Neural cell (in vitro differentiated cells): ENCODE measurements around the gene C1RL. TPM values are rescaled to one million over a fixed set of nuclear protein-coding genes. Genes with fewer than 3 reads are reported as not detected.

Experiments
- H2AFZ ChIP-seq: fragments of 200-600, 300-800 bp; sonication (generic), shearing (Covaris generic); 2 replicates; pipeline ENCODE4 v1.6.0; 2014; ENCODE audit warnings: low read depth, mild to moderate bottlenecking, antibody characterized with exemption, low read length, moderate library complexity
- H3F3A ChIP-seq: fragments of 200-600 bp; shearing (Covaris generic); 2 replicates; pipeline ENCODE4 v1.6.1; 2016; ENCODE audit warnings: mild to moderate bottlenecking, moderate library complexity, mixed read lengths, antibody characterized with exemption, low read length; ENCODE audit not compliant: insufficient read depth, poor library complexity, severe bottlenecking
- H3K27ac ChIP-seq: fragments of 200-600, 300-800 bp; sonication (generic), shearing (Covaris generic); 2 replicates; pipeline ENCODE4 v1.5.1; 2014; ENCODE audit warnings: mild to moderate bottlenecking, low read length, moderate library complexity
- H3K27me3 ChIP-seq: fragments of 300-800, 200-600 bp; sonication (generic), shearing (Covaris generic); 2 replicates; pipeline ENCODE4 v1.6.0; 2014; ENCODE audit warnings: mild to moderate bottlenecking, low read depth, low read length, moderate library complexity; ENCODE audit not compliant: insufficient read depth
- H3K36me3 ChIP-seq: fragments of 300-800, 200-600 bp; sonication (generic), shearing (Covaris generic); 2 replicates; pipeline ENCODE4 v1.5.1; 2014; ENCODE audit warnings: mild to moderate bottlenecking, antibody characterized with exemption, low read length, moderate library complexity; ENCODE audit not compliant: insufficient read depth
- H3K4me2 ChIP-seq: fragments of 300-800, 200-600 bp; sonication (generic), shearing (Covaris generic); 2 replicates; pipeline ENCODE4 v1.6.0; 2014; ENCODE audit warnings: mild to moderate bottlenecking, low read length
- H3K4me3 ChIP-seq: fragments of 300-800, 200-600 bp; sonication (generic), shearing (Covaris generic); 2 replicates; pipeline ENCODE4 v1.5.1; 2014; ENCODE audit warnings: mild to moderate bottlenecking, low read length, moderate library complexity
- H3K79me2 ChIP-seq: fragments of 200-600 bp; shearing (Covaris generic); replicated peaks from 2 replicates; pipeline ENCODE4 v1.6.0; 2014; ENCODE audit warnings: mild to moderate bottlenecking, low read length, moderate library complexity; ENCODE audit not compliant: insufficient read depth
- H3K9ac ChIP-seq: fragments of 300-800, 200-600 bp; sonication (generic), shearing (Covaris generic); 2 replicates; pipeline ENCODE4 v1.6.1; 2016; ENCODE audit warnings: mild to moderate bottlenecking, low read length, mixed read lengths
- H3K9me2 ChIP-seq: fragments of 200-600 bp; shearing (Covaris generic); 2 replicates; pipeline ENCODE4 v1.6.1; 2016; ENCODE audit warnings: mild to moderate bottlenecking, low read length, mixed read lengths; ENCODE audit not compliant: insufficient read depth
- H3K9me3 ChIP-seq: fragments of 200-600, 300-800 bp; sonication (generic), shearing (Covaris generic); 2 replicates; pipeline ENCODE4 v1.6.1; 2016; ENCODE audit warnings: mild to moderate bottlenecking, mixed run types, low read length, moderate library complexity, mixed read lengths
- H4K20me1 ChIP-seq: fragments of 200-600 bp; shearing (Covaris generic); 2 replicates; pipeline ENCODE4 v1.6.1; 2016; ENCODE audit warnings: mild to moderate bottlenecking, mixed run types; ENCODE audit not compliant: insufficient read depth
- EP300 ChIP-seq: fragments of 450-650 bp; conservative IDR thresholded peaks from 2 replicates; pipeline ENCODE4 v1.6.1; 2014; ENCODE audit warnings: antibody characterized with exemption, mild to moderate bottlenecking, moderate library complexity; ENCODE audit not compliant: poor library complexity, severe bottlenecking
- EZH2 ChIP-seq: fragments of 200-600, 300-800 bp; shearing (Covaris generic), sonication (generic); IDR thresholded peaks from 2 replicates; pipeline ENCODE4 v1.6.1; 2014; ENCODE audit warnings: antibody characterized with exemption, low read length, borderline replicate concordance, mild to moderate bottlenecking; ENCODE audit not compliant: insufficient read depth, poor library complexity, severe bottlenecking
- MXI1 ChIP-seq: fragments of 450-650 bp; conservative IDR thresholded peaks from 2 replicates; pipeline ENCODE4 v1.6.1; 2014; ENCODE audit warnings: antibody characterized with exemption, mild to moderate bottlenecking; ENCODE audit not compliant: poor library complexity, severe bottlenecking
- POLR2AphosphoS5 ChIP-seq: IDR thresholded peaks from 2 replicates; pipeline ENCODE4 v1.6.1; 2012
- RAD21 ChIP-seq: fragments of 450-650 bp; conservative IDR thresholded peaks from 2 replicates; pipeline ENCODE4 v1.6.1; 2014; ENCODE audit warnings: antibody characterized with exemption, mild to moderate bottlenecking, moderate library complexity
- SMC3 ChIP-seq: fragments of 450-650 bp; conservative IDR thresholded peaks from 2 replicates; pipeline ENCODE4 v1.6.1; 2014; ENCODE audit warnings: antibody characterized with exemption, mild to moderate bottlenecking, moderate library complexity; ENCODE audit not compliant: poor library complexity
- TAF1 ChIP-seq: IDR thresholded peaks from 2 replicates; pipeline ENCODE4 v1.6.1; 2012; ENCODE audit warnings: low read depth
- polyA plus RNA-seq: library from polyadenylated mRNA; depleted of rRNA; stranded (reverse); fragments of >200 nt; gene quantifications from 2 replicates; pipeline ENCODE4 v1.2.3, GENCODE V29; 2014
- TF ChIP-seq, protein P1 (sequence below): IDR thresholded peaks from 2 replicates; pipeline ENCODE4 v1.6.1; 2012; ENCODE audit warnings: borderline replicate concordance
- TF ChIP-seq, protein P2 (sequence below): fragments of 450-650 bp; IDR thresholded peaks from 2 replicates; pipeline ENCODE4 v1.5.1; 2014; ENCODE audit warnings: antibody characterized with exemption, mild to moderate bottlenecking, moderate library complexity; ENCODE audit not compliant: poor library complexity, severe bottlenecking

The C1RL gene
- polyA plus RNA-seq, 1 donor from 2014 or later = 2.8 TPM

GRCh38 chr12:7121324-7121723, 12.3 kb upstream of the C1RL start:
- Histone ChIP-seq H3K27me3 (no peaks in the 10 kb centered on the region), H3F3A (no peaks in the 10 kb centered on the region), H3K36me3 (no peaks in the 10 kb centered on the region), H4K20me1 (no peaks in the 10 kb centered on the region), H3K79me2 (no peaks in the 10 kb centered on the region), H3K4me3 (no peak overlapping the region), H2AFZ (no peak overlapping the region), H3K9me3 (no peaks in the 10 kb centered on the region), H3K4me2 (no peak overlapping the region), H3K27ac (no peak overlapping the region), H3K9me2 (no peaks in the 10 kb centered on the region), H3K9ac (no peak overlapping the region)
- TF ChIP-seq TAF1 (no peak), MXI1 (no peak), SMC3 (no peak), EP300 (no peak), EZH2 (no peak), POLR2AphosphoS5 (no peak), RAD21 (no peak)
- TF ChIP-seq, protein P1, sequence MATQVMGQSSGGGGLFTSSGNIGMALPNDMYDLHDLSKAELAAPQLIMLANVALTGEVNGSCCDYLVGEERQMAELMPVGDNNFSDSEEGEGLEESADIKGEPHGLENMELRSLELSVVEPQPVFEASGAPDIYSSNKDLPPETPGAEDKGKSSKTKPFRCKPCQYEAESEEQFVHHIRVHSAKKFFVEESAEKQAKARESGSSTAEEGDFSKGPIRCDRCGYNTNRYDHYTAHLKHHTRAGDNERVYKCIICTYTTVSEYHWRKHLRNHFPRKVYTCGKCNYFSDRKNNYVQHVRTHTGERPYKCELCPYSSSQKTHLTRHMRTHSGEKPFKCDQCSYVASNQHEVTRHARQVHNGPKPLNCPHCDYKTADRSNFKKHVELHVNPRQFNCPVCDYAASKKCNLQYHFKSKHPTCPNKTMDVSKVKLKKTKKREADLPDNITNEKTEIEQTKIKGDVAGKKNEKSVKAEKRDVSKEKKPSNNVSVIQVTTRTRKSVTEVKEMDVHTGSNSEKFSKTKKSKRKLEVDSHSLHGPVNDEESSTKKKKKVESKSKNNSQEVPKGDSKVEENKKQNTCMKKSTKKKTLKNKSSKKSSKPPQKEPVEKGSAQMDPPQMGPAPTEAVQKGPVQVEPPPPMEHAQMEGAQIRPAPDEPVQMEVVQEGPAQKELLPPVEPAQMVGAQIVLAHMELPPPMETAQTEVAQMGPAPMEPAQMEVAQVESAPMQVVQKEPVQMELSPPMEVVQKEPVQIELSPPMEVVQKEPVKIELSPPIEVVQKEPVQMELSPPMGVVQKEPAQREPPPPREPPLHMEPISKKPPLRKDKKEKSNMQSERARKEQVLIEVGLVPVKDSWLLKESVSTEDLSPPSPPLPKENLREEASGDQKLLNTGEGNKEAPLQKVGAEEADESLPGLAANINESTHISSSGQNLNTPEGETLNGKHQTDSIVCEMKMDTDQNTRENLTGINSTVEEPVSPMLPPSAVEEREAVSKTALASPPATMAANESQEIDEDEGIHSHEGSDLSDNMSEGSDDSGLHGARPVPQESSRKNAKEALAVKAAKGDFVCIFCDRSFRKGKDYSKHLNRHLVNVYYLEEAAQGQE = no peak
- TF ChIP-seq, protein P2, sequence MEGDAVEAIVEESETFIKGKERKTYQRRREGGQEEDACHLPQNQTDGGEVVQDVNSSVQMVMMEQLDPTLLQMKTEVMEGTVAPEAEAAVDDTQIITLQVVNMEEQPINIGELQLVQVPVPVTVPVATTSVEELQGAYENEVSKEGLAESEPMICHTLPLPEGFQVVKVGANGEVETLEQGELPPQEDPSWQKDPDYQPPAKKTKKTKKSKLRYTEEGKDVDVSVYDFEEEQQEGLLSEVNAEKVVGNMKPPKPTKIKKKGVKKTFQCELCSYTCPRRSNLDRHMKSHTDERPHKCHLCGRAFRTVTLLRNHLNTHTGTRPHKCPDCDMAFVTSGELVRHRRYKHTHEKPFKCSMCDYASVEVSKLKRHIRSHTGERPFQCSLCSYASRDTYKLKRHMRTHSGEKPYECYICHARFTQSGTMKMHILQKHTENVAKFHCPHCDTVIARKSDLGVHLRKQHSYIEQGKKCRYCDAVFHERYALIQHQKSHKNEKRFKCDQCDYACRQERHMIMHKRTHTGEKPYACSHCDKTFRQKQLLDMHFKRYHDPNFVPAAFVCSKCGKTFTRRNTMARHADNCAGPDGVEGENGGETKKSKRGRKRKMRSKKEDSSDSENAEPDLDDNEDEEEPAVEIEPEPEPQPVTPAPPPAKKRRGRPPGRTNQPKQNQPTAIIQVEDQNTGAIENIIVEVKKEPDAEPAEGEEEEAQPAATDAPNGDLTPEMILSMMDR = no peak

GRCh38 chr12:7120166-7120565, 11.2 kb upstream of the C1RL start:
- Histone ChIP-seq H3K9me3 (no peaks in the 10 kb centered on the region), H4K20me1 (no peaks in the 10 kb centered on the region), H2AFZ (no peak overlapping the region), H3K4me3 (no peak overlapping the region), H3K27me3 (no peaks in the 10 kb centered on the region), H3K27ac (no peak overlapping the region), H3K36me3 (no peaks in the 10 kb centered on the region), H3F3A (no peaks in the 10 kb centered on the region), H3K9me2 (no peaks in the 10 kb centered on the region), H3K9ac (no peak overlapping the region), H3K79me2 (no peaks in the 10 kb centered on the region), H3K4me2 (no peak overlapping the region)
- TF ChIP-seq POLR2AphosphoS5 (no peak), SMC3 (no peak), EZH2 (no peak), TAF1 (no peak), MXI1 (no peak), EP300 (no peak), RAD21 (no peak)
- TF ChIP-seq, protein P2 = no peak
- TF ChIP-seq, protein P1 = no peak
